HUES64 (cell line): ENCODE data around the gene ARHGAP26.

Source experiments
- H3K27ac ChIP-seq: 2 replicates; pipeline ENCODE4 v1.7.0; 2013; ENCODE audit warnings: low read depth, low read length, inconsistent platforms
- H3K27me3 ChIP-seq: 2 replicates; pipeline ENCODE4 v1.6.1; 2013; ENCODE audit warnings: mild to moderate bottlenecking, low read length; ENCODE audit not compliant: insufficient read depth
- H3K36me3 ChIP-seq: 2 replicates; pipeline ENCODE4 v1.6.1; 2013; ENCODE audit warnings: mild to moderate bottlenecking, low read length; ENCODE audit not compliant: insufficient read depth
- H3K4me1 ChIP-seq: 2 replicates; pipeline ENCODE4 v1.6.1; 2013; ENCODE audit warnings: mild to moderate bottlenecking, low read length, moderate library complexity; ENCODE audit not compliant: insufficient read depth
- H3K4me3 ChIP-seq: 2 replicates; pipeline ENCODE4 v1.5.1; 2013; ENCODE audit warnings: mild to moderate bottlenecking, low read length, moderate library complexity
- H3K9ac ChIP-seq: 2 replicates; pipeline ENCODE4 v1.6.1; 2013; ENCODE audit warnings: mild to moderate bottlenecking, low read depth, low read length
- H3K9me3 ChIP-seq: 2 replicates; pipeline ENCODE4 v1.6.1; 2013; ENCODE audit warnings: low read depth, low read length; ENCODE audit not compliant: insufficient read depth
- WGBS: fragments of 150-250, 120-280 bp; methylation state at CpG from one replicate; pipeline ENCODE4 v1.1.7; 2013; ENCODE audit warnings: missing lambda C conversion rate; 5-methylcytosine and 5-hydroxymethylcytosine counted together

ARHGAP26 gene

GRCh38 chr5:143159031-143159430 lies 388.9 kb downstream of the ARHGAP26 start:
- 84% methylated on average over 3 of the region's 3 CpGs for WGBS

GRCh38 chr5:143161885-143162540 lies 391.8 kb downstream of the ARHGAP26 start:
- Histone ChIP-seq H3K9me3 (no peaks in the 10 kb centered on the region), H3K4me3 (no peak overlapping the region), H3K27me3 (no peaks in the 10 kb centered on the region), H3K36me3 (no peaks in the 10 kb centered on the region), H3K9ac (no peak overlapping the region), H3K27ac (no peak overlapping the region), H3K4me1 (no peaks in the 10 kb centered on the region; the same call in 1 of the 2 replicates)
- 92% methylated on average over 5 of the region's 5 CpGs for WGBS

More at GRCh38 chr5:143159031-143159430, 388.9 kb downstream of the ARHGAP26 start:
- no peaks in the 10 kb centered on the region for H3K36me3 ChIP-seq
- peaks cover 12% of the 10 kb centered on the region; the same call in 1 of the 2 replicates for H3K4me1 ChIP-seq
- no peaks in the 10 kb centered on the region for H3K9me3 ChIP-seq
- H3K27me3 ChIP-seq: no peaks in the 10 kb centered on the region
- no peak overlapping the region for H3K4me3 ChIP-seq
- H3K27ac ChIP-seq: no peak overlapping the region
- H3K9ac ChIP-seq: no peak overlapping the region

GRCh38 chr5:143162810-143163209 lies 392.6 kb downstream of the ARHGAP26 start:
- 94% methylated on average over 3 of the region's 3 CpGs for whole genome bisulfite sequencing
- H3K27ac ChIP-seq: no peak overlapping the region

GRCh38 chr5:143164557-143164956 lies 394.4 kb downstream of the ARHGAP26 start:
- no peak overlapping the region for H3K9ac ChIP-seq
- no peaks in the 10 kb centered on the region for H3K36me3 ChIP-seq
- 84% methylated on average over 4 of the region's 4 CpGs for WGBS
- H3K9me3 ChIP-seq: no peaks in the 10 kb centered on the region
- H3K27ac ChIP-seq: no peak overlapping the region
- H3K4me3 ChIP-seq: no peak overlapping the region
- H3K4me1 ChIP-seq: peaks cover 5% of the 10 kb centered on the region; the same call in 1 of the 2 replicates
- no peaks in the 10 kb centered on the region for H3K27me3 ChIP-seq

More at GRCh38 chr5:143162810-143163209, 392.6 kb downstream of the ARHGAP26 start:
- Histone ChIP-seq H3K4me1 (no peaks in the 10 kb centered on the region; the same call in 1 of the 2 replicates), H3K36me3 (no peaks in the 10 kb centered on the region), H3K27me3 (no peaks in the 10 kb centered on the region), H3K9ac (no peak overlapping the region), H3K9me3 (no peaks in the 10 kb centered on the region), H3K4me3 (no peak overlapping the region)

GRCh38 chr5:143165049-143165880 lies 395.1 kb downstream of the ARHGAP26 start:
- H3K9ac ChIP-seq: no peak overlapping the region
- peaks cover 5% of the 10 kb centered on the region; the same call in 1 of the 2 replicates for H3K4me1 ChIP-seq
- H3K27ac ChIP-seq: no peak overlapping the region

GRCh38 chr5:143166090-143166489 lies 395.9 kb downstream of the ARHGAP26 start:
- Histone ChIP-seq H3K27me3 (no peaks in the 10 kb centered on the region), H3K4me3 (no peak overlapping the region), H3K36me3 (no peaks in the 10 kb centered on the region), H3K27ac (no peak overlapping the region), H3K9me3 (no peaks in the 10 kb centered on the region), H3K9ac (no peak overlapping the region), H3K4me1 (peaks cover 5% of the 10 kb centered on the region; the same call in 1 of the 2 replicates)
- WGBS: 96% methylated on average over 4 of the region's 4 CpGs

More at GRCh38 chr5:143165049-143165880, 395.1 kb downstream of the ARHGAP26 start:
- Histone ChIP-seq H3K4me3 (no peak overlapping the region), H3K27me3 (no peaks in the 10 kb centered on the region), H3K36me3 (no peaks in the 10 kb centered on the region), H3K9me3 (no peaks in the 10 kb centered on the region)
- 95% methylated on average over 9 of the region's 12 CpGs for WGBS

GRCh38 chr5:143166661-143167420 lies 396.7 kb downstream of the ARHGAP26 start:
- Histone ChIP-seq H3K27ac (no peak overlapping the region), H3K36me3 (no peaks in the 10 kb centered on the region), H3K9me3 (no peaks in the 10 kb centered on the region), H3K4me3 (no peak overlapping the region), H3K27me3 (no peaks in the 10 kb centered on the region), H3K9ac (no peak overlapping the region), H3K4me1 (peaks cover 5% of the 10 kb centered on the region; the same call in 1 of the 2 replicates)
- 95% methylated on average over 8 of the region's 8 CpGs for WGBS

GRCh38 chr5:143168171-143168741 lies 398.1 kb downstream of the ARHGAP26 start:
- Histone ChIP-seq H3K4me3 (no peak overlapping the region), H3K9me3 (no peaks in the 10 kb centered on the region), H3K4me1 (peaks cover 5% of the 10 kb centered on the region; the same call in 1 of the 2 replicates), H3K27ac (no peak overlapping the region), H3K36me3 (no peaks in the 10 kb centered on the region), H3K9ac (no peak overlapping the region), H3K27me3 (no peaks in the 10 kb centered on the region)
- WGBS: 79% methylated on average over 2 of the region's 2 CpGs

- 93% methylated on average over 3 of the region's 3 CpGs for WGBS
- Histone ChIP-seq H3K4me1 (peaks cover 12% of the 10 kb centered on the region; the same call in 1 of the 2 replicates), H3K27me3 (no peaks in the 10 kb centered on the region), H3K4me3 (no peak overlapping the region), H3K27ac (no peak overlapping the region), H3K9ac (no peak overlapping the region), H3K9me3 (no peaks in the 10 kb centered on the region), H3K36me3 (no peaks in the 10 kb centered on the region)
Measured at GRCh38 chr5:143168921-143169810, 399.0 kb downstream of the ARHGAP26 start.

GRCh38 chr5:143170104-143170503 lies 399.9 kb downstream of the ARHGAP26 start:
- H3K27me3 ChIP-seq: no peaks in the 10 kb centered on the region
- H3K9ac ChIP-seq: no peak overlapping the region
- no peaks in the 10 kb centered on the region for H3K9me3 ChIP-seq
- 82% methylated on average over 3 of the region's 3 CpGs for WGBS
- no peaks in the 10 kb centered on the region for H3K36me3 ChIP-seq
- no peak overlapping the region for H3K4me3 ChIP-seq
- no peak overlapping the region for H3K27ac ChIP-seq
- peaks cover 20% of the 10 kb centered on the region for H3K4me1 ChIP-seq
